Pancreas (tissue), 10 donors: ENCODE results near the gene RAB40C. TPM values are rescaled to one million over a fixed set of nuclear protein-coding genes. Genes with fewer than 3 reads are reported as not detected.
"Not testable (repeated sequence)": the region's sequence is repeated elsewhere in the genome, so short reads cannot be mapped to it uniquely, and the experiment has no call there.

Experiments used
- ATAC-seq, 4 donors: fragments of 200-7000 bp; cut with Tn5 transposase; one replicate each; pipeline versions ENCODE4 v1.8.0 to v1.9.1; 2020; ENCODE audit warnings: mild to moderate bottlenecking in 4 of 4, moderate library complexity in 4 of 4
- DNase-seq, 6 donors: peaks; one replicate each; pipeline ENCODE4 v3.0.0-alpha.2; 2020
- FAIRE-seq: peaks from 2 replicates; lab custom pipeline; 2012; peaks lifted over from hg19 to GRCh38; lab: Jason Lieb, UNC
- H3K27ac ChIP-seq, 4 donors: fragments of 200-600 bp; sonication (generic); 1 replicate in 3 of 4; 2 replicates in 1 of 4; pipeline versions ENCODE4 v1.5.0 to v1.8.0; 2020
- H3K27me3 ChIP-seq, 4 donors: fragments of 200-600 bp; one replicate each; pipeline ENCODE4 v1.8.0; 2021
- H3K36me3 ChIP-seq, 3 donors: fragments of 200-600 bp; sonication (generic) in 1 of 3; one replicate each; pipeline versions ENCODE4 v1.5.0 to v1.8.0; 2020 to 2021
- H3K4me1 ChIP-seq, 3 donors: fragments of 200-600 bp; one replicate each; pipeline ENCODE4 v1.8.0; 2021
- H3K4me3 ChIP-seq, 4 donors: fragments of 200-600 bp; sonication (generic) in 2 of 4; one replicate each; pipeline versions ENCODE4 v1.5.0 to v1.8.0; 2020 to 2021
- H3K9me3 ChIP-seq, 4 donors: fragments of 200-600 bp; one replicate each; pipeline ENCODE4 v1.8.0; 2021
- CTCF ChIP-seq, 4 donors: fragments of 200-600 bp; sonication (generic) in 3 of 4; IDR thresholded peaks; one replicate each; pipeline versions ENCODE4 v1.5.0 to v1.8.0; 2021; ENCODE audit warnings: antibody characterized with exemption in 4 of 4
- WGBS, 2 donors: extraction: QIAGEN DNeasy Blood & Tissue Kit; methylation state at CpG; one replicate each; pipeline ENCODE4 v1.1.7; 2013; 5-methylcytosine and 5-hydroxymethylcytosine counted together
- intact Hi-C, 3 donors: fragments of 100-400 bp; cut with DNase I; formaldehyde crosslinking; loops; one replicate each; pipeline versions ENCODE4 v1.11.1 to v1.14.2; 2022
- polyA plus RNA-seq, 2 donors: library from polyadenylated mRNA; stranded (reverse); fragments of 200-250 nt; gene quantifications; one replicate each; pipeline ENCODE4 v1.2.3, GENCODE V29; 2013
- total RNA-seq, 6 donors: library from RNA; stranded (reverse); fragmentation: NEBNext Ultra II Directional in 4 of 6; extraction: Animal tissue kit (Norgen Biotek cat#: 25700) in 4 of 6; gene quantifications; one replicate each; pipeline versions ENCODE4 v1.2.1 to v1.2.4, GENCODE V29; 2021 to 2023
- donor health status: healthy with polysubstance abuse.
- donor health status: DM: no; HTN: no; CAD: no; lungs with moderate emphysema.
- donor health status: DM: no; HTN: no; CAD: no.
- donor health status: control.
- donor health status: control.
- donor health status: Bipolar disorder and iron deficiency.
- donor health status: DM: yes; HTN: yes; CAD: no.
- donor health status: DM: no; HTN: no; CAD: no.
- donor health status: DM: no; HTN: no; CAD: no.
- donor health status: DM: yes; HTN: yes; CAD: no.

The RAB40C gene
- total and polyA plus RNA-seq, 8 donors: 19.4 to 71.4 (median 33.8) TPM

- peak; percentile 65 to 82 (median 74) for DNase-seq
- Histone ChIP-seq H3K9me3 (no peaks in the 10 kb centered on the region), H3K27me3 (no peaks in the 10 kb centered on the region), H3K36me3 (peaks cover 0 to 6% (median 0%) of the 10 kb centered on the region in 3 donors), H3K4me1 (peaks cover 50 to 53% (median 52%) of the 10 kb centered on the region in 3 donors), H3K27ac (peak overlapping the region in 2 of 4 donors; percentile 44 to 98), H3K4me3 (no peak overlapping the region)
- intact Hi-C loops: no loop called here
- WGBS, 2 donors: 61 to 63% methylated on average over 34 of the region's 34 CpGs
- FAIRE-seq: no peak
- TF ChIP-seq CTCF (IDR thresholded peaks at IDR 0.05): no peak
- ATAC-seq: peak; percentile 13 to 40 (median 24)
These were observed 6.3 kb downstream of the RAB40C start for GRCh38 chr16:595942-596735.

GRCh38 chr16:596736-597060, 6.8 kb downstream of the RAB40C start:
- Histone ChIP-seq H3K27me3 (no peaks in the 10 kb centered on the region), H3K36me3 (peaks cover 0 to 6% (median 0%) of the 10 kb centered on the region in 3 donors), H3K9me3 (no peaks in the 10 kb centered on the region), H3K27ac (peak overlapping the region in 1 of 4 donors; percentile 98), H3K4me1 (peaks cover 48 to 51% (median 50%) of the 10 kb centered on the region in 3 donors), H3K4me3 (no peak overlapping the region)
- ATAC-seq: no peak
- no peak for TF ChIP-seq CTCF (IDR thresholded peaks at IDR 0.05)
- intact Hi-C loops: no loop called here
- WGBS, 2 donors: 52 to 63% methylated on average over 12 of the region's 12 CpGs
- no peak for FAIRE-seq
- peak in 2 of 6 donors; percentile 36 to 78 for DNase-seq

GRCh38 chr16:597655-598054, 7.8 kb downstream of the RAB40C start:
- H3K27me3 ChIP-seq, H3K36me3 ChIP-seq, FAIRE-seq, H3K27ac ChIP-seq, ATAC-seq, intact Hi-C loops, DNase-seq, H3K9me3 ChIP-seq, H3K4me3 ChIP-seq: not testable (repeated sequence)
- 93 to 99% methylated on average over 6 to 7 of the region's 7 CpGs for WGBS, 2 donors
- peaks cover 38 to 41% (median 40%) of the 10 kb centered on the region in 3 donors for H3K4me1 ChIP-seq

GRCh38 chr16:598823-599739, 9.2 kb downstream of the RAB40C start:
- Histone ChIP-seq H3K4me1 (peaks cover 25 to 27% (median 26%) of the 10 kb centered on the region in 3 donors), H3K27me3 (no peaks in the 10 kb centered on the region), H3K36me3 (peaks cover 0 to 6% (median 0%) of the 10 kb centered on the region in 3 donors), H3K9me3 (no peaks in the 10 kb centered on the region), H3K4me3 (no peak overlapping the region), H3K27ac (no peak overlapping the region)
- intact Hi-C loops: no loop called here
- WGBS, 2 donors: 93 to 96% methylated on average over 43 of the region's 43 CpGs
- TF ChIP-seq CTCF (IDR thresholded peaks at IDR 0.05): no peak
- DNase-seq: peak in 2 of 6 donors; percentile 61 to 67
- FAIRE-seq: no peak
- ATAC-seq: peak in 2 of 4 donors; percentile 17 to 35

GRCh38 chr16:600781-601180, 10.9 kb downstream of the RAB40C start:
- Histone ChIP-seq H3K4me1 (peaks cover 8 to 11% (median 10%) of the 10 kb centered on the region in 3 donors), H3K9me3 (no peaks in the 10 kb centered on the region), H3K27me3 (no peaks in the 10 kb centered on the region), H3K27ac (no peak overlapping the region), H3K36me3 (peaks cover 0 to 6% (median 0%) of the 10 kb centered on the region in 3 donors), H3K4me3 (no peak overlapping the region)
- ATAC-seq (peak in 1 of 4 donors; percentile 8), FAIRE-seq (no peak), DNase-seq (no peak)
- intact Hi-C loops: no loop called here
- WGBS, 2 donors: 47 to 60% methylated on average over 7 of the region's 7 CpGs
- TF ChIP-seq CTCF (IDR thresholded peaks at IDR 0.05): no peak
